ENCODE measurements around the gene NCOA3. TPM values are rescaled to one million over a fixed set of nuclear protein-coding genes. Genes with fewer than 3 reads are reported as not detected.

NCOA3 gene
- polyA plus RNA-seq, 4 donors: 30.8 to 41.2 (median 37.5) TPM

- DNase-seq (ENCODE audit: low read depth in 4 of 4, low spot score in 3 of 4): no peak
These were observed 189.9 kb downstream of the NCOA3 start for GRCh38 chr20:47691625-47692024.

- DNase-seq (ENCODE audit: low read depth in 4 of 4, low spot score in 3 of 4): no peak
These were observed 192.5 kb downstream of the NCOA3 start for GRCh38 chr20:47694021-47694818.

DNA sequence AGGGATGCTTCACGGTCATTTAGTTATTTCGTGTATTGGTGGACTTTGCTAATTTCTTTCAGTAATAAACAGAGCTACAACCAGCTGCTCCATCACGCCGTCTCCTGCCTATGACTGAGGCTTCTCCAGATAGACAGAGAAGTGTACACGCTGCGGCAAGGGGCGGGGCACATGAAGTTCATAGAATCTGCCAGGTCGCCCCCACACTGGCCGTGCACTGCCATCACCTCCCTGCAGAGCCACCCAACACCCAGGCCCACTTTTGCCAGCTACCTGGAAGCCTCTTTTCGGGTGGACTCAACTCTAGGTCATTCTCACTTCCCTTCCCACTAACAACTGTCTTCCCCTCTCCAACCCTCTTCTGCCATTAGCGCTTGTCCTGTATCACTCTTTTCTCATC, 195.2 kb downstream of the NCOA3 start:
- no peak for DNase-seq (ENCODE audit: low read depth in 4 of 4, low spot score in 3 of 4)

- no peak for DNase-seq (ENCODE audit: low read depth in 4 of 4, low spot score in 3 of 4)
These were observed 196.5 kb downstream of the NCOA3 start for GRCh38 chr20:47698142-47698541.

DNA sequence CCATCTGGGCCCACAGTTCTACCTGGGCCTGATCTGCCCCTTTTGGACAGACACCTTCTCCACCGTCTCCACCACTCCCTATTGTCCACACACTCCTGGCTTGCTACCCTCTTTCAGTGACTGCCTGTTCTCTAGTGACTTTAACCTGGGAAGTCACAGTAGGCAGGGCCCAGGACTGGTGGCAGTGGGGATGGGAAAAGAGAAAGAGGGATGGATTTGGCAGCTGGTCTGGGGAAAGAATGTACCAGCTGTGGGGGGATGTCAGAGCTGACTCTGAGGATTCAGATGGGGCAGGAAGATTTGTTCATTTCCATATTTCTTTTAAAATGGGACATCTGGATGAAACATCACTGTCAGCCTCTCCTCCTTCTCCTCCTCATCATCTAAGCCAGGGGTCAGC, 198.1 kb downstream of the NCOA3 start:
- DNase-seq (ENCODE audit: low read depth in 4 of 4, low spot score in 3 of 4): no peak

GRCh38 chr20:47700327-47700726, 198.6 kb downstream of the NCOA3 start:
- no peak for DNase-seq (ENCODE audit: low read depth in 4 of 4, low spot score in 3 of 4)

DNA sequence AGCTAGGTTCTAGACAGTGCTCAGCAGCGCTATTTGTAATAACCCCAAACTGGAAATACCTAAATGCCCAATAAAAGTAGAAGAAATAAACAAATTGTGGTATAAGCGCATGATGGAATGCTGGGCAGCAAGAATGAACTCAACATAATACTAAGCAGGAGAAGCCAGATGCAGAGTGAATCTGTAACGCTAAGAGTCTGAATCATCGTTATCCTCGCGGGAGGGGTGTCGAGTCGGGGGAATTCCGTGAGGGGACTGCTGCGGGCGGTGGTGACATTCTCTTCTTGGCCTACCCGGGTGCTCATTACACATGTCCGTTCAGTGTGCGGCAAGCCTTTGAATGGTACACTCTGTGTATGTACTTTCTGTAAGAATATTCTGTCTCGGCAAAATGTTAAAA, 199.9 kb downstream of the NCOA3 start:
- DNase-seq (ENCODE audit: low read depth in 4 of 4, low spot score in 3 of 4): no peak

GRCh38 chr20:47703748-47704147, 202.1 kb downstream of the NCOA3 start:
- DNase-seq (ENCODE audit: low read depth in 4 of 4, low spot score in 3 of 4): no peak

DNA sequence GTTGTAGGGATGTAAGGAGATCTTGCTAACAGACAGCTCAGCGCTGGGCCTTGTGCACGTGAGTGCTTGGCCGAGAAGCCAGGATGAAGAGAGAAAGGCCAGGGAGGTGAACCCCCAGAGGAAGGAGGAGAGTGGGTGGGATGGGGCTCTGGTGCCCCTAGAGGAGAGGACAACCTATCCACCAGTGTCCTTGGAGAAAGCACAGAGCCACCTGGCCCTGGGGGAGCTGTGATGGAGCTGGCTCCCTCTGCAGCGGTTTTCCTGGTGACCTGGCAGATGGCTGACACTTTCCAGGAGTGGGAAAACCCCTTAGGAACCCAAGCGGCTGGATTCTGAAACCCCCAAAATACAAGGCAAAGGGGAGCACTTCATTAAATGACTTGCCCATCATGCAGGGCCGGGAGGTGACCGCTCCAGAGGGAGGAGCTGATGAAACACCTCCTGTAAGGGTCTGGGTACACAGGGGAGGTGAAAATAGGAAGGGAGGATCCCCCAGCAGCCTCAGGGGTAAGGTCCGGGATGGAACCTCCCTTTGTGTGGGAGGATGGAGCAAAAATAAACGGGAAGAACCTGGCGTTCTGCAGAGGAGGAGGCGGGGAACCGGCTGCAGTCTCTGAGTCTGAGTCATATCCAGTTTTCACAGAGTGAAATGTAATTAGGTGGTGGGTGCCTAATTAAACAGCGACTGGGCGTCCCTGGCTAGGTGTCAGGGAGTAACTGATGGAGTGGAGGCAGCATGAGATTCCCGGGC, 203.2 kb downstream of the NCOA3 start:
- DNase-seq (ENCODE audit: low read depth in 4 of 4, low spot score in 3 of 4): no peak

- no peak for DNase-seq (ENCODE audit: low read depth in 4 of 4, low spot score in 3 of 4)
These were observed 203.8 kb downstream of the NCOA3 start for GRCh38 chr20:47705497-47705856.

DNA sequence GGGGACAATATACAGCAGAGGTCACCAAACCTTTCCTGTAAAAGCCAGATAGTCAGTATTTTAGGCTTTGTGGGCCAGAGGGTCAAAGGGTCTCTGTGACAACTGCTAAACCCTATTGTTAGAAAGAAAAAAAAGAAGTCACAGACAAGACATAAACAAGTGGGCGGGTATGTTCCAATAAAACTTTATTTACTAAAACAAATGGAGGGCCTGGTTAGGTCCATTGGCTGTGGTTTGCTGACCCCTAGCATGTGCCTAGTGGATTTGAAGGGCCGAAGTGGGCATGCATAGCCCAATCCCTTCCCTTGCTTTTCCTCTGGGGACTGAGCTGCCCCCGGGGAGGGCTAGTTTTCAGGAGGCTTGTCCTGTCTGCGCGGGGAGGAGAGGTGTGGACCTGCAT, 204.7 kb downstream of the NCOA3 start:
- no peak for DNase-seq (ENCODE audit: low read depth in 4 of 4, low spot score in 3 of 4)

Other genes starting within 250 kb of the NCOA3 start
- gene ZMYND8, start 145.2 kb upstream of the NCOA3 start, polyA plus RNA-seq (ENCODE audit: insufficient read length in 4 of 4): 10 to 100 TPM; 33.5 to 45.7 (median 42.6) TPM